HG03045 (cell line): ENCODE measurements around the gene SMPX.

ENCODE experiments used
- ATAC-seq: cut with Tn5 transposase; IDR thresholded peaks from one replicate; pipeline ENCODE4 v1.9.1; 2021; ENCODE audit warnings: mild to moderate bottlenecking, moderate library complexity; ENCODE audit not compliant: unreplicated experiment

SMPX gene

DNA sequence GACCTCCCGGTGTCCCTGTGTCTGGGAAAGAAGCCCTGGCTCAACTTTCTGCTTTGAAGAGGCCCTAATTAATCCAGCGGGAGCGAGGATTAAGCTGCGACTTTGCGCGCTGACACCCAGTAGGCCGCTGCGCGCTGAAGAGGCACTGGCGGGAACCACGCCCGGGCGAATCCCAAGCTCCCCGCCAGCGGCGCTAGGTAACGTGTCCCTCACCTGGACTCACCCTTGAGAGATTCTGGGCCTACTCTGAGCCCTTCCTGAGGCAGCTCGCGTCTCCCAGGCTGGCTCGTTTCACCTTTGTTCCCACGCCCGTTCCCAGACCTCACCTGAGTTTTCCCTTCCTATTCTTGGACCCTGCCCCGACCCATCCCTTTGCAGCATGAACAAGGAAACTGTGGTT, 99.2 kb downstream of the SMPX start:
- no peak for ATAC-seq

DNA sequence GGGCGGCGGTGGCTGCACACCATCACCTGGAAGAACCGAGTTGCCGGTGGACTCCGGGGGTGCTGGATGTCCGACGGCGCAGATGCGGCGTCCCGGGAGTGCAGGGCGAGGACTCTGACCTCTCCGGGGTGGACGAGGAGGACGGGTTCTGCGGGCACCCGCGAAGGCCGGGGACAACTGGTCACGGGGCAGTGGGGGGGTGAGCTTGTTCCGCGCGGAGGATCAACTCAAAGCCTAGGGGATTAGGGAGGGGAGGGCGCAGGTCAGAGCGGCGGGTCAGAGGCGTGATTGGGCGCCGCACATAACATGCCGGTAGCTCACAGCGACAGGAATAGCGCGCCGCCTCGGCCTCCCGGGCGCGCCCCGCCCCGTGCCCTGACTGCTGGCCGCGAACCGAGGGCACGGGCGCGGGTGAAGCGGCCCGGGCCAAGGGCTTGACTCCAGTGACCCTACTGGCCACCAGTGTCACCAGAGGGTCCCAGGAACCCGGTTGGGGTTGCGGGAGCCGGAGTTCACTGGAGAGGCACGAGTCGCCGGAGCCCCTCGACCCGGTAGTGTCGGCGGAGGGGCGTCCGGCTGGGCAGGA, 99.7 kb downstream of the SMPX start, which contains the start of gene KLHL34:
Gene KLHL34 (minus strand): TSS at position 179 of the 586 bp plus-strand sequence. CDS start 542 bp downstream, outside the sequence.
- no peak for ATAC-seq

DNA sequence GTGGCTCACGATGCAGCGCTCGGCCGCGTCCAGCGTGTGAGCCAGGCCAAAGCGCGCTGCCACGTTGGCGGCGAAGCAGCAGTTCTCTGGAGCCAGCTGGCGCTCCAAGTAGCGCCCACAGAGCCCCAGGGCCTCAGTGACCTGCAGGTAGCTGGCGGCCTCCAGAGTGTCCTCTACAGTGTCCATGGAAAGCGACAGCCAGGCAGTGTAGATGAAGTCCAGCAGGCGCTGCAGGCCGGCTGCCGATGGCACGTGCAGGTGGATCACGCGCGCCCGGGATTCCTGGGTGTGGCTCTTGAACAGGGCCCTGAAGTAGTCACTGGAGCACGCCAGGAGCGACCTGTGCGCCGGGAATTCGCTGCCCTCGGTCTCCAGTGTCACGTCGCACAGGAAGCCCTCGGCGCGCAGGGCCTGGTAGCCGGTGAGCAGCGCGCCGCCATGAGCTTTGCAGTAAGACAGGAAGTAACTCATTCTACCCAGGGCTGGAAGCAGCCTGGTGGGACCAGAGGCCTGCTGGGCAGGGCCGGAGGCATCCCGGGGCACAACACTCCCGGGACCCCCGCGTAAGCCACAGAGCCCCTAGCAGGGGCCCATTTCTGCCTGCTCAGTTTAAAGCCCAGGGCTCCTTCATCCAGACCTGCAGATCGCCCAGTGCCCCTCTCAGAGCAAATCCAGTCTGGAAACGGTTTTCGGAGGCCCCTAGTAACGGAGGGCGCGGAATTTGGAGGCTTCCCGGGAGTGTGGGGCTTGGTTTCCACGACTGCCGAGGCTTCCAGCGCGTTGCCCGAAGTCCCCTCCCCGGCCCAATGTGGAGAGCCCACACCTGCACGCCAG, 100.4 kb downstream of the SMPX start:
- ATAC-seq, result no peak

- no peak for ATAC-seq
These were observed 101.2 kb downstream of the SMPX start for GRCh38 chrX:21656587-21657317.
